NB4 (cell line): Measurements from ENCODE around the gene ACTL7B.
"Not testable (repeated sequence)": the region's sequence is repeated elsewhere in the genome, so short reads cannot be mapped to it uniquely, and the experiment has no call there.

Experiments used
- DNase-seq: peaks from one replicate; pipeline ENCODE4 v3.0.0; 2010; ENCODE audit warnings: low read depth
- H3K4me3 ChIP-seq: one replicate; pipeline ENCODE4 v1.5.1; 2011; ENCODE audit warnings: mild to moderate bottlenecking, low read depth, low read length, moderate library complexity
- MAX ChIP-seq: IDR thresholded peaks from 2 replicates; pipeline ENCODE4 v1.6.1; 2011; ENCODE audit warnings: low read depth, low read length
- MYC ChIP-seq: IDR thresholded peaks from 2 replicates; pipeline ENCODE4 v1.6.1; 2011; ENCODE audit warnings: low read depth, low read length
- POLR2A ChIP-seq: IDR thresholded peaks from 2 replicates; pipeline ENCODE4 v1.6.1; 2011; ENCODE audit warnings: mild to moderate bottlenecking; ENCODE audit not compliant: insufficient read length; ENCODE audit errors: extremely low read depth
- TF ChIP-seq, protein P1 (sequence below): IDR thresholded peaks from one replicate; pipeline ENCODE4 v1.5.1; 2012; ENCODE audit warnings: low read depth, low read length

The ACTL7B gene

DNA sequence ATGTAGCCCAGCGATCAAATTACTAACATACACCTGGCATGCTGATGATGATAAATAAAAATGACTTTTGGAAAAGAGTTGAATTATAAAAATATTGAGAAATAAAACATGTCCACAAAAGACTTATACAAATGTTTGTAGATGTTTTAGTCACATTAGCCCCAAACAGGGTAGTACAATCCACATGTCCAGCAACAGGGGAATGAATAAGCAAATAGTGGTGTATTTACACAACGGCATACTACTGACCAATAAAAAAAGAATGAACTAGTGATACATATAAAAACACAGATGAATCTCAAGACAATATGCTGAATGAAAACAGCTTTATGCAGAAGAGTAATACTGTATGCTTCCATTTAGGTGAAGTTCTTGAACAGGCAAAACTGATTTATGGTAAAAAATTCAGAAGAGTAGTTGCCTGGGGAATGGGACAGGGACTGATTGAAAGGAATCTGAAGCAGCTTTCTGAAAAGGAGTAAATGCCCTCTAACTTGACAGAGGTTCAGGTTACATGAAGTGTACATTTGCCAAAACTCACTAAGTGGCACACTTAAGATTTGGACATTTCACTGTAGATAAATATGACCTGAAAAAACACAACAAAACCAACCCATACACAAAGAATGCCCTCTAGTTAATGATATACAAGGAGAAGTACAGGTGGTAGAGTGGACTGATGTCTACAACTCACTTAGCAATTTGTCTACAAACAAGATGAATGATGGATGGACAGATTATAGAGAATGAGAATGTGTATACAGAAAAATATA is 41.7 kb upstream of the ACTL7B start:
- no peak for DNase-seq
- no peak for TF ChIP-seq MAX
- no peak for TF ChIP-seq POLR2A
- TF ChIP-seq MYC, result no peak
- TF ChIP-seq, protein P1, sequence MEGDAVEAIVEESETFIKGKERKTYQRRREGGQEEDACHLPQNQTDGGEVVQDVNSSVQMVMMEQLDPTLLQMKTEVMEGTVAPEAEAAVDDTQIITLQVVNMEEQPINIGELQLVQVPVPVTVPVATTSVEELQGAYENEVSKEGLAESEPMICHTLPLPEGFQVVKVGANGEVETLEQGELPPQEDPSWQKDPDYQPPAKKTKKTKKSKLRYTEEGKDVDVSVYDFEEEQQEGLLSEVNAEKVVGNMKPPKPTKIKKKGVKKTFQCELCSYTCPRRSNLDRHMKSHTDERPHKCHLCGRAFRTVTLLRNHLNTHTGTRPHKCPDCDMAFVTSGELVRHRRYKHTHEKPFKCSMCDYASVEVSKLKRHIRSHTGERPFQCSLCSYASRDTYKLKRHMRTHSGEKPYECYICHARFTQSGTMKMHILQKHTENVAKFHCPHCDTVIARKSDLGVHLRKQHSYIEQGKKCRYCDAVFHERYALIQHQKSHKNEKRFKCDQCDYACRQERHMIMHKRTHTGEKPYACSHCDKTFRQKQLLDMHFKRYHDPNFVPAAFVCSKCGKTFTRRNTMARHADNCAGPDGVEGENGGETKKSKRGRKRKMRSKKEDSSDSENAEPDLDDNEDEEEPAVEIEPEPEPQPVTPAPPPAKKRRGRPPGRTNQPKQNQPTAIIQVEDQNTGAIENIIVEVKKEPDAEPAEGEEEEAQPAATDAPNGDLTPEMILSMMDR, result no peak
- H3K4me3 ChIP-seq, result no peak overlapping the region

DNA sequence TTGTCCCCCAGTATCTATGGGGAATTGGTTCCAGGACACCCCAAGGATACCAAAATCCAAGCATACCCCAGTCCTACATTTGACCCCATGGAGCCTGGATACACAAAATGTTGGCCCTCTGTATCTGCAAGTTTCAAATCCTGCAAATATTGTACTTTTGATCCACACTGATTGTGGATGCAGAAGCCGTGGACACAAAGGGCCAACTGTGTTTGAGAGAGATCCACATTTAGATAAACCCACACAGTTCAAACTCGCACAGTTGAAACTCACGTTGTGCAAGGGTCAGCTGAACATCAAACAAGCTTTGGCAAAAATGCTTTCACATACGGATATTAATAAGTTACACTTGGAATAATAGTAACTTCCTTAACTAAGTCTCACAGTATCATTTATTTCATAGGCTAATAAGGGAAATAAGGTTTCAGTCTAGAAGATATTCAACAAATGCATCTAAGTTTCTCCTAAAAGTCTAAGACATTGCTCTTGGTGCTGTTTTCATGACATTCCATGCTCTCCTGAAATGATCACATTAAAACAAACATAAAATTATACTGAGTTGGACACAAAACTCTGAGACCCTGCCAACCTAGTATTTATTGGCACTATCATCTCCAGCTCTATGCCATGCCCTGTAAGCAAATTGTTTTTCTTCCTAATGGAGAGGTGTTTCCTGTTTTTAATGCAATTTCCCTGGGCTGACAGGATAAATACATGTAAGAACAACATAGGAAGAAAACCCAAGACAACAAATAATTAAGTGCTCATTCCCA is 38.6 kb upstream of the ACTL7B start:
- no peak for DNase-seq
- TF ChIP-seq, protein P1, result no peak
- TF ChIP-seq POLR2A (no peak), MYC (no peak), MAX (no peak)
- H3K4me3 ChIP-seq, result no peak overlapping the region

GRCh38 chr9:108889649-108890067 is 33.9 kb upstream of the ACTL7B start:
- TF ChIP-seq MAX, result no peak
- TF ChIP-seq POLR2A, result no peak
- no peak for TF ChIP-seq MYC
- TF ChIP-seq, protein P1, result no peak
- H3K4me3 ChIP-seq, result no peak overlapping the region
- DNase-seq, result peak; percentile 31

DNA sequence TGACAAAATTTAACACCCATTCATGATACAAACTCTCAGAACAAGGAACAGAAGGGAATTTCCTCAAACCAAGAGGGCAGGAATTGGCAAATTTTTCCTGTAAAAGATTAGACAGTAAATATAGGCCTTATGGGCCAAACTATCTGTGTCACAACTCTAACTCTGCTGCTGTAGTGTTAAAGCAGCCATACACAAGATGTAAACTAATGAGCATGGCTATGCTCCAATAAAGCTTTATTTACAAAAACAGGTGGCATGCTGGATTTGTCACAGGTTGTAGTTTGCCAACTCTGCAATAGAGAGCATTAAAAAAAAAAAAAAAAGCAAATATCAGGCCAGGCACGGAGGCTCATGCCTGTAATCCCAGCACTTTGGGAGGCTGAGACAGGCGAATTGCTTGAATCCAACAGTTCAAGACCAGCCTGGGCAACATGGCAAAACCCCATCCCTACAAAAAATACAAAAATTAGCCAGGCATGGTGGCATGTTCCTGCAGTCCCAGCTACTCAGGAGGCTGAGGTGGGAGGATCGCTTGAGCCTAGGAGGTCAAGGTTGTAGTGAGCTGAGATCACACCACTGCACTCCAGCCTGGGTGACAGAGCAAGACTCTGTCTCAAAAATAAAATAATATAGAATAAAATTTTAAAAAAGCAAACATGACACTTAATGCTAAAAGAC is 30.9 kb upstream of the ACTL7B start:
- not testable (repeated sequence) for H3K4me3 ChIP-seq, DNase-seq

GRCh38 chr9:108885643-108886348 is 30.0 kb upstream of the ACTL7B start:
- DNase-seq, result peak; percentile 85
- TF ChIP-seq, protein P1, result no peak
- TF ChIP-seq POLR2A, result no peak
- TF ChIP-seq MAX, result no peak
- TF ChIP-seq MYC, result no peak
- no peak overlapping the region for H3K4me3 ChIP-seq
